ENCODE data around the gene NPHP4. TPM values are rescaled to one million over a fixed set of nuclear protein-coding genes. Genes with fewer than 3 reads are reported as not detected.

Gene NPHP4
- polyA plus RNA-seq, 1 donor (not counting 4 experiments of a cell fraction or from before 2014, with no cell fraction given), result 3.7 TPM

GRCh38 chr1:5961601-5962000 is 30.6 kb downstream of the NPHP4 start:
- H4K20me1 ChIP-seq (ENCODE audit: control insufficient read depth, extremely low read depth, insufficient read depth, low read length), result no peaks in the 10 kb centered on the region
- no peaks in the 10 kb centered on the region for H3K27me3 ChIP-seq (ENCODE audit: control insufficient read depth, extremely low read depth, insufficient read depth, low read length)
- H2AFZ ChIP-seq (ENCODE audit: control insufficient read depth, low read length), result no peak overlapping the region
- H3K9me3 ChIP-seq (ENCODE audit: control insufficient read depth, low read depth, low read length), result no peaks in the 10 kb centered on the region
- no peak overlapping the region for H3K4me3 ChIP-seq (ENCODE audit: control insufficient read depth in 2 of 3, extremely low read depth in 1 of 3, insufficient read depth in 2 of 3, low read depth in 1 of 3, low read length in 3 of 3)
- peaks cover 10 to 19% of the 10 kb centered on the region in 2 experiments for H3K36me3 ChIP-seq (ENCODE audit: control insufficient read depth in 2 of 2, extremely low read depth in 1 of 2, insufficient read depth in 2 of 2, low read length in 2 of 2)
- dilution Hi-C loops (cut with MboI; ENCODE audit: extremely low pct_ligation_motif_present, low sequenced_read_pairs), result no loop called here
- H3K79me2 ChIP-seq (ENCODE audit: control insufficient read depth, insufficient read depth, low read length), result no peaks in the 10 kb centered on the region
- no peak overlapping the region for H3K9ac ChIP-seq (ENCODE audit: control insufficient read depth, extremely low read depth, insufficient read depth, low read length)
- no peak for FAIRE-seq
- no peaks in the 10 kb centered on the region for H3K9me1 ChIP-seq (ENCODE audit: control insufficient read depth, extremely low read depth, insufficient read depth, low read length)
- TF ChIP-seq, protein P1, sequence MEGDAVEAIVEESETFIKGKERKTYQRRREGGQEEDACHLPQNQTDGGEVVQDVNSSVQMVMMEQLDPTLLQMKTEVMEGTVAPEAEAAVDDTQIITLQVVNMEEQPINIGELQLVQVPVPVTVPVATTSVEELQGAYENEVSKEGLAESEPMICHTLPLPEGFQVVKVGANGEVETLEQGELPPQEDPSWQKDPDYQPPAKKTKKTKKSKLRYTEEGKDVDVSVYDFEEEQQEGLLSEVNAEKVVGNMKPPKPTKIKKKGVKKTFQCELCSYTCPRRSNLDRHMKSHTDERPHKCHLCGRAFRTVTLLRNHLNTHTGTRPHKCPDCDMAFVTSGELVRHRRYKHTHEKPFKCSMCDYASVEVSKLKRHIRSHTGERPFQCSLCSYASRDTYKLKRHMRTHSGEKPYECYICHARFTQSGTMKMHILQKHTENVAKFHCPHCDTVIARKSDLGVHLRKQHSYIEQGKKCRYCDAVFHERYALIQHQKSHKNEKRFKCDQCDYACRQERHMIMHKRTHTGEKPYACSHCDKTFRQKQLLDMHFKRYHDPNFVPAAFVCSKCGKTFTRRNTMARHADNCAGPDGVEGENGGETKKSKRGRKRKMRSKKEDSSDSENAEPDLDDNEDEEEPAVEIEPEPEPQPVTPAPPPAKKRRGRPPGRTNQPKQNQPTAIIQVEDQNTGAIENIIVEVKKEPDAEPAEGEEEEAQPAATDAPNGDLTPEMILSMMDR (optimal IDR thresholded peaks at IDR 0.05 in 1 of 3, IDR thresholded peaks at IDR 0.05 in 1 of 3, conservative IDR thresholded peaks at IDR 0.05 in 1 of 3; ENCODE audit: extremely low read depth in 1 of 3, insufficient read depth in 2 of 3, low read length in 3 of 3), result no peak
- TF ChIP-seq EZH2 (IDR thresholded peaks at IDR 0.05; ENCODE audit: low read length), result no peak
- H3K4me2 ChIP-seq (ENCODE audit: control insufficient read depth, extremely low read depth, insufficient read depth, low read depth, low read length), result no peak overlapping the region
- H3K4me1 ChIP-seq (ENCODE audit: control insufficient read depth, extremely low read depth, insufficient read depth, low read length), result no peaks in the 10 kb centered on the region
- DNase-seq (ENCODE audit: low read depth, low spot score), result no peak
- no peak overlapping the region for H3K27ac ChIP-seq (ENCODE audit: control insufficient read depth, insufficient read depth, low read length)

- H3K79me2 ChIP-seq (ENCODE audit: control insufficient read depth, insufficient read depth, low read length), result no peaks in the 10 kb centered on the region
- H3K27me3 ChIP-seq (ENCODE audit: control insufficient read depth, extremely low read depth, insufficient read depth, low read length), result no peaks in the 10 kb centered on the region
- peaks cover 13 to 26% of the 10 kb centered on the region in 2 experiments for H3K36me3 ChIP-seq (ENCODE audit: control insufficient read depth in 2 of 2, extremely low read depth in 1 of 2, insufficient read depth in 2 of 2, low read length in 2 of 2)
- H3K4me1 ChIP-seq (ENCODE audit: control insufficient read depth, extremely low read depth, insufficient read depth, low read length), result no peaks in the 10 kb centered on the region
- no peak overlapping the region for H3K27ac ChIP-seq (ENCODE audit: control insufficient read depth, insufficient read depth, low read length)
- no peaks in the 10 kb centered on the region for H3K9me3 ChIP-seq (ENCODE audit: control insufficient read depth, low read depth, low read length)
- no peak overlapping the region for H3K9ac ChIP-seq (ENCODE audit: control insufficient read depth, extremely low read depth, insufficient read depth, low read length)
- H3K4me3 ChIP-seq (ENCODE audit: control insufficient read depth in 2 of 3, extremely low read depth in 1 of 3, insufficient read depth in 2 of 3, low read depth in 1 of 3, low read length in 3 of 3), result no peak overlapping the region
- no peak for DNase-seq (ENCODE audit: low read depth, low spot score)
- FAIRE-seq, result no peak
- TF ChIP-seq, protein P1 (optimal IDR thresholded peaks at IDR 0.05 in 1 of 3, IDR thresholded peaks at IDR 0.05 in 1 of 3, conservative IDR thresholded peaks at IDR 0.05 in 1 of 3; ENCODE audit: extremely low read depth in 1 of 3, insufficient read depth in 2 of 3, low read length in 3 of 3), result no peak
- no peak for TF ChIP-seq EZH2 (IDR thresholded peaks at IDR 0.05; ENCODE audit: low read length)
- H4K20me1 ChIP-seq (ENCODE audit: control insufficient read depth, extremely low read depth, insufficient read depth, low read length), result no peaks in the 10 kb centered on the region
- no peaks in the 10 kb centered on the region for H3K9me1 ChIP-seq (ENCODE audit: control insufficient read depth, extremely low read depth, insufficient read depth, low read length)
- dilution Hi-C loops (cut with MboI; ENCODE audit: extremely low pct_ligation_motif_present, low sequenced_read_pairs), result no loop called here
- no peak overlapping the region for H2AFZ ChIP-seq (ENCODE audit: control insufficient read depth, low read length)
- H3K4me2 ChIP-seq (ENCODE audit: control insufficient read depth, extremely low read depth, insufficient read depth, low read depth, low read length), result no peak overlapping the region
These were observed 31.9 kb downstream of the NPHP4 start for GRCh38 chr1:5960336-5960735.
